Ammon's horn (tissue), 1 donor: ENCODE measurements around the gene MSMO1.
"Not testable (repeated sequence)": the region's sequence is repeated elsewhere in the genome, so short reads cannot be mapped to it uniquely, and the experiment has no call there.

ENCODE experiments used
- DNase-seq: peaks from one replicate; pipeline ENCODE4 v3.0.0-alpha.2; 2016; ENCODE audit warnings: low spot score

MSMO1 gene

DNA sequence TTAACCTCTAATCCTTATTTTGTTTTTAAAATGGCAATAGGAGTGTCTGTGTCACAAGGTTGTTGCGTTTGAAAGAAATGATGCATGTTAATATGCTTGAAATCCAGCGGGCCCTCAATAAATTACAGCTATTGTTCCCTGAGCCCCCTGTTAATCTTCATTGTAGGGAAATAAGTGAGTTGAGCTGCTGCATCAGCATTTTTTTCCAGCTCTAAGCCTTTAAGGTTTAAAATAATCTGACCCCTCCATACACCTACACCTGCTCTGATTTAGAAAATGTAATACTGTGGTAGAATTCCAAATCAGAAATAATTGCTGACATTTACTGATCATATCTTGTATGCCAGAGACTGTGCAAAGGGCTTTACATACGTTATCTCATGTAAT is 2.6 kb upstream of the MSMO1 start:
- no peak for DNase-seq

DNA sequence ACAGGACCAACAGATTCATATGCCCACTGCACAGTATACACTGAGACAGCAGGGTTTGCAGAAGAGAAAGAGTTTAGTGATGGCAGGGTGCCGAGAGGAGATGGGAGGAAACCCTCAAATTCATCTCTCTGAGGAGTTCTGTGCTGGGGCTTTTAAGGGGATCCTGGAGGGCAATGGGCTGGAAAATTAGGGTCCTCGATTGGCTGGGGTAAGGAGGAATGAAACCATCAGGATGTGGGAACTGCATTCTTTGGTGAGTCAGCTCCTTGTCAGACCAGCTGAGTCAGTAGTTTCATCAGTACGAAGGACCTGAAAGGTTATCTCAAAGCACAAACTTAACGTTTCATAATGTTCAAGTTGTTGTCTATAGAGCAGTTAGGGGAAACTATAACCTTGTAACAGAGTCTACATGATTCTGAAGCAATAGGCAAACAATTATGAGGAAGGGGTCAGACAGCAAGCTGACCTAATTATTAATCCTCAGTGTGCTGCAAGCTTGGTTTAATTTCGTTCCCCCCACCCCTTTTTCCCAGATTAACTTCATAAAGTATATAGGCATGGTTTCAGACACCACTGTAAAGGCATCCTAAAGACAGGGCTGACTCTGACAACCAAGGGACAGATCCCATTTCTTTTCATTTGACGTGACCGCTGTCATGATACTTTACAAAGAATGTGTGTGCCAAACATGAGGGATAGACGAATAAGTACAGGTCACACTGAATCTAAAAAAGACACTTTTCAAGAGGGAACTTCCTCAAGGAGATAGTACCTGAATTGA is 1.5 kb upstream of the MSMO1 start:
- DNase-seq: no peak

DNA sequence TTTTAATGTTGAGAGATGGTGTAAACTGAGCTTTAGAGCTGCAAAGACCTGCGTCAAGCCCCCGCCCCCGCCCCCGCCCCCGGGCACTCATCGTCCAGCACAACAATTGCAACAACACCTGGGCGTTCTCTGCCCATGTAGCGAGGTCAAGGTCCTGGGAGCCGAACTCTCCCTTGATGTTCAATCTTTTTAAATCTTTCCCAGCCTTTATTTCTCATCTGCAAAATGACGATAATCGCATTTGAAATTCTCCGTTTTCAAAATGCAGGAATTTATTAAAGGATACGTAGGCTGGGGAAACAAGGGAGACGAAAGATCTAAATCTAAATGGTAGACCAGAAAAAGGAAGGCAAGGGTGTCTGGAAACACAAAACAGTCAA is 648 bp upstream of the MSMO1 start:
- peak; percentile 40 for DNase-seq

DNA sequence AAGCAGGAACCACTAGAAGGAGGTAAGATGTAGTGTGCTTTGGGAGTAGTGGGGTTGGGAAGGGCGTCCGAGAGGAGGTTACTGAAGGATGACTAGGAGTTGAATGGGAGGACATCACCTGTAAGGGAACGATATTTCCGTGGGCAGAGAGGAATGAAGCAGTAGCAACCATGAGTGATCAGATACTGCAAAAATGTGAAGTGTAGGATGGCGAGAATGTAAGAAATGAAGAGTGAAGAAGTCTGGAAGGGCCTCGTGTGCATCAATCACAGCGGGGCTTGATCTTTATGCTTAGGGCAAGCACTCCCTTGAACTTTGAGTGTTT is 594 bp downstream of the MSMO1 start:
- no peak for DNase-seq

DNA sequence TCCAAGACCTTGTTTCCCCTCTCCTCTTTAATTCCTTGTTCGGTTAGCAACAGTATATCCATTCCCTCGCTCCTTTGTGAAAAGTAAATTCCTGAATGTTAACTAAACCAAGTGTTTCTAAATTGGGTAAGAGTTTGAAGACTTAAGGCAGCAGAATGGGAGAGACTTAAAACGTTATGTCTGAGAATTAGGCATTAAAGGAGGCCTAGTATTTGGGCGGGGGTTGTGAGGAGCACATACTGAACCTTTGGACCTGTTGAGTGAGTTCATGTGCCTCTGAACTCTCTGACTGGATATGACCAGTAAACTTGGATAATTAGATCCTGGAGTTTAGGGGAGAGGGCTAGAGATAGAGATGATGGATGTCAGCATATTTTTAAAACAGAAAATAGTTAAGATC is 1.2 kb downstream of the MSMO1 start:
- no peak for DNase-seq

DNA sequence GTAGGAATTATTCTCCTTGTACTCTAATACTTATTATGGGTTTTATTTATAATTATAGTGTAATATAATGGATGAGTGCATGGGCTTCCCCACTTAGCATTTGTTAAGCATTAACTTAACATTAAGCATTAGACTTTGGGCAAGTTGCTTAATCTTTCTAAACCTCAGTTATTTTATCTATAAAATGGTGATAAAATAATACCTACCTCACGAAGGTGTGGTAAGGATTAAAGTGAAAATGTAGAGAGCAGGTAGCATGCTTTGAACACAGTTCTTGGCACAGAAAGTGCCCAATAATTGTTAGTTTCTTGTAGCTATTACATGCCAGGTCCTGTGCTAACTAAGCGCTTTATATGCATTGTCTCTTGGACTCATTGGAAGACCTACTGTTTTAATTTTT is 2.6 kb downstream of the MSMO1 start:
- no peak for DNase-seq

DNA sequence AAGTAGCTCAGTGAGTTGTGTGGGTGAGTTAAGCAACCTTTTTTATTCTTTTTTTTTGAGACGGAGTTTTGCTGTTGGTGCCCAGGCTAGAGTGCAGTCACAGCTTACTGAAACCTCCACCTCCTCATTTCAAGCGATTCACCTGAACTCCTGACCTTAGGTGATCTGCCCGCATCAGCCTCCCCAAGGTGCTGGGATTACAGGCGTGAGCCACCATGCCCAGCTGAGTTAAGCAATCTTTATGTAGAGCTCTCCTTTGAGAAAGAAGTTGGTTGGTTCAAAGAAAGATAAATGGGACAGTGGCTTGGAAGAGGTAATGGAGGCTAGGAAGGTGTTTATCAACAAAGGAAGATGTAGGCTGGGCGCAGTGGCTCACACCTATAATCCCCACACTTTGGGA is 3.2 kb downstream of the MSMO1 start:
- no peak for DNase-seq

DNA sequence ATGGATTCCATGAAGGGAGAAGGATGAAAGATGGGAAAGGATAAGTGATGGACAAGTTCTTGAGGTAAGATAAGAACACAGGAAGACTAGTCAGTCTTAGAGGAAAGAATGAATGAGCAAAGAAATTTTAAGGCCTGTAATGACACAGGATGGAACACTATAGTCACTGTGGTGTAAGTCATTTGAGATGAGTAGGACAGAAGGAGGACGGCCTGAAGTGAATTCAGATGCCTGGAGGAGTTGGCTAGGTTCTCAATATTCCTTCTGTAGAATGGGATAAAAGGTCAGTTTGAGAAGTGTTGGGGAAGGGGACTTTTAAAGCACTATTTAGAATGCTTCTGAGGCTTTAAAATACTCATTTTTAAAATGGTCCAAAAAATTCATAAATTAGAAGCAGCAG is 3.9 kb downstream of the MSMO1 start:
- DNase-seq: no peak

DNA sequence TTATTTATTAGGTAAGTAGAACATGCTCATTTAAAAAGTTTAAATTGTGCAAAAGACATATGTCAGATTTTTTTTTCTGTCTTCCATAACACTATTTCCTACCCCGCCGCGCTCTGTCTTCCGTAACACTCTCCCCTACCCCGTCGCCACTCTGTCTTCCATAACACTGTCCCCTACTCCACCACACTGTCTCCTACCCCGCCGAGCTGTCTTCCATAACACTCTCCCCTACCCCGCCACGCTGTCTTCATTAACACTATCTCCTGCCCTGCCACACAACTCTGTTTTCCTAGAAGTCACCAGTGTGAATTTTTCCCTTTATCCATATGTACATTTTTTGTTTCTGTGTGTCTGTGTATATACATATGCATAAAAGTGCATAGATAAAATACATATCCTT is 4.4 kb downstream of the MSMO1 start:
- no peak for DNase-seq

DNA sequence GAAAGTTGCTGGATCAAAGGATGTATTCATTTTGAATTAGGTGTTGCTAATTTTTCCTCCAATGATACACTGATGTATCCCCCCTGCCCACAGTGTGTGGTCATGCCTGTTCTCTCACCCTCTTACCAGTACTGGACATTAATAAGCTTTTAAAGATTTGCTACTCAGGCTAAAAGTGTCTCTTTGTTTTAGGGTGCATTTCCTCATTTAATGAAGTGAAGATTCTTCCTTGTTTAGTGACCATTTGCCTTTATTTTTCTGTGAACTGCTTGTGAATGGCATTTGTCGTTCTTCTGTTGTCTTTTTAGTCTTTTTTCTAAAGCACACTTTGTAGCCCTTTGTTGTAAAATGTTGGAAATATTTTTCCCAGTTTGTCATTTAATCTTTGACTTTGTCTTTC is 5.0 kb downstream of the MSMO1 start:
- DNase-seq: no peak

DNA sequence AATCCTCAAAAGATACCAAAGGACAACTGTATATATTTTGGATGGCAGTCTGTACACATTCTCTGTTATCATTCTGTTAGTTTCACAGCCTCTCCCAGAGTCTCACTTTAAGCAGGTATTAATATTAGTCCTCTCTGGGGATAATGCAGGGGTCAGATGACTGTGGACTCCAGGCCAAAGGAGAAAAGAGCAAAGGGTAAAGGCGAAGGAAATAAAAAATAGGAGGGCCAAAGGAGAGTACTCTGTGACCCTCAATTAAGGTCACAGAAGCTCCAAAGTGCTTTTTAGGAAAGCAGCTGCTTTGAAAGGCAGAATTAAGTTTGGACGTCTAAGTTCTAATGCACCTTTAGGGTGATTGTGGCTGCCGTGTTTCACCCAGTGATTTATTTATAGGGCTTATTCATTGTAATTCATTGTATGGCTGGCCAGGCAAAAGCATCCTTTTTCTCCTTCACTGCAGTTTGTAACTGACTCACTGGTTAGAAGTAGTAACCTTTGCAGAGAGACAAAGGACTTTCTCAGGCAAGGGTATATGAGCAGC is 7.8 kb downstream of the MSMO1 start:
- no peak for DNase-seq

DNA sequence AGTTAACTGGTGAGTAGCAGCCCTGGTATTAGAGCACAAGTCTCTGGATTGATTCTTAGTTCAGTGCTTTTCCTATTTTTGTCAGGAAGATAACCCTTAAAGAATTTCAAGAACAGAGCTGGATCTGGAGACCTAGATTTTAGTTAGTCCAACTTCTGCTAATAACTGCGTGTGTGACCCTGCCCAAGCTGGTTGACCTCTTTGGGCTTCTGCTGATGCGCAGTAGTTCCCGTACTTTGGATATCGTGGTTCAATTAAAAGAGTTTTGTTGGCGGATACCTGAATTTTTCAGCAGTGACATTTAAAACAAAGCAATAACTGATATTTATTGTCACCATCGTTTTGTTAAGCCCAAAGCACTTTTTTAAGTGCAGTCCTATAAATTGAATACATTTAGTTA is 9.3 kb downstream of the MSMO1 start:
- no peak for DNase-seq

DNA sequence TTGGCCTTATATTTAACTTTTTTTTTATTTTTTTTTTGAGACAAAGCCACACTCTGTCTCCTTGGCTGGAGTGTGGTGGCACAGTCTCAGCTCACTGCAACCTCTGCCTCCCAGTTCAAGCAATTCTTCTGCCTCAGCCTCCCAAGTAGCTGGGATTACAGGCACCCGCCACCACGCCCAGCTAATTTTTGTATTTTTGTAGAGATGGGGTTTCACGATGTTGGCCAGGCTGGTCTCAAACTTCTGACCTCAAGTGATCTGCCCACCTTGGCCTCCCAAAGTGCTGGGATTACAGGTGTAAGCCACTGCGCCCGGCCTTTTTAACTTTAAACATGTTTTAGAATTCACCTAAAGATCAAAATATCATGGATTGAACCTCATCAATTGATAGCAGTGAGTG is 14.9 kb downstream of the MSMO1 start:
- DNase-seq: not testable (repeated sequence)

DNA sequence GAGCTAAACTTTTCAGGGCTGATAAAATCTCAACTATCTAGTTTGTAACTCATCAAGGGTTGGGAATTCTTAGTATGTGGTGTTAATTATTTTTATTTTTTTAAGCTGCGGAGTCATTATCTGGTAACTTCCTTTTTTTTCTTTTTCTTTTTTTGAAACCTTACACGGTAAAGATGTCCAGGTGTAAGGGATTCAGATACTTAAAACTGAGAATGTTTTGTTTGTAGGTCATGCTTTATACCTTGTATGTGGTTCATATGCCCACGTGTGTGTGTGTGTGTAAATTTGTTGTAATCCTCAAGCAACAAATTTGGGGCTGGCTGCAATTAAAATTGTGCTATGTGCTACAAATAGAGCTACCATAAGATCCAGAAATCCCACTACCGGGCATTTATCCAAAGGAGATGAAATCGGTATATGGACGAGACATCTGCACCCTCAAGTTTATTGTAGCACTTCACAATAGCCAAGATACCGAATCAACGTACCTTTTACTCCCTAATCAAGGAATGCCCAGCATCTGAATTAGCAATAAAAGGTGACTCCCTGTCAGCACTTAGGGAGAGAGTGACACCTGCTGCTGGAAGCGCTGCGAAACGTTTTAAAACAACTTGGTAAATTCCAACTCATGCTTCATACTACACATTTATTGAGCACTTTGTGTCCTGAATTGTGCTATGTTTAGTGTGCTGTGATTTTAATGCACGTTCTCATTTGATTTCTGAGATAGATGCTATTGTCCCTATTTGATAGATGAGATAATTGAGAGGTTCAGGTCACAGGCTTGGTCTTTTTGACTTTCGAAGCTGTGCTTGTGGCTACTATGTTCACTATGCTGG is 16.1 kb downstream of the MSMO1 start:
- peak; percentile 48 for DNase-seq

DNA sequence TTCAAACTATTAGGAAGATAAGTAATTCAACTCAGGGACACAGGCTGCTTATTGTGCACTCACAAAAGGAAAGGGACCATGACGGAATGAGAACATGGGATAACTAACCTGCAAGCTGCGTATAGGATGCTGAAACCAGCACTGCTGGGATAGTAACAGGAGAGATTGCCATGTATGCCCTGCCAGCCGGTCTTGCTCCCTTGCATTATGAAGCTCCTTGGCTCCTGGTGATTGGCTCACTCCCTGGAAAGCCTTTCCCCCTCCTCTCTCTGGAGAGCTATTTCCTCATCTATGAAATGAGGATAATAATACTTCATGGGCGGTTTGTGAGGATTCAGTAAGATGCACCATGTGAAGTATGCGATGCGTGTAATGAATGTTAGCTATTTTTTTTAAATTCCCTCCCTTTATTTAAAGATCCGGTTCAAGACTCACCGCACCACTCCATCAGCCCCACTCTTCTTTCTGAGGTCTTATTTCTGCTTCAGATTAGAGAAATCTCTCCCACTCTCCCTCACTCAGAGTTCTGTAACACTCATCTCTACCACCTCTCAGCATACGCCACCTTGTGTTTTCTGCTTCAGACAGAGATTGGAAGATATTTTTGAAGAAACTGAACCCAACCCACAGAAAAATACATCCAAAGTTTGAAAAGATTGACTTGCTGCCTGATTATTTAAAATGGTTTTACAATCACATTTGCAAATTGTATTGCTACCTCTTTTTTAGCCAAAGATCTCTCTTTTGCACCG is 18.4 kb downstream of the MSMO1 start:
- no peak for DNase-seq

DNA sequence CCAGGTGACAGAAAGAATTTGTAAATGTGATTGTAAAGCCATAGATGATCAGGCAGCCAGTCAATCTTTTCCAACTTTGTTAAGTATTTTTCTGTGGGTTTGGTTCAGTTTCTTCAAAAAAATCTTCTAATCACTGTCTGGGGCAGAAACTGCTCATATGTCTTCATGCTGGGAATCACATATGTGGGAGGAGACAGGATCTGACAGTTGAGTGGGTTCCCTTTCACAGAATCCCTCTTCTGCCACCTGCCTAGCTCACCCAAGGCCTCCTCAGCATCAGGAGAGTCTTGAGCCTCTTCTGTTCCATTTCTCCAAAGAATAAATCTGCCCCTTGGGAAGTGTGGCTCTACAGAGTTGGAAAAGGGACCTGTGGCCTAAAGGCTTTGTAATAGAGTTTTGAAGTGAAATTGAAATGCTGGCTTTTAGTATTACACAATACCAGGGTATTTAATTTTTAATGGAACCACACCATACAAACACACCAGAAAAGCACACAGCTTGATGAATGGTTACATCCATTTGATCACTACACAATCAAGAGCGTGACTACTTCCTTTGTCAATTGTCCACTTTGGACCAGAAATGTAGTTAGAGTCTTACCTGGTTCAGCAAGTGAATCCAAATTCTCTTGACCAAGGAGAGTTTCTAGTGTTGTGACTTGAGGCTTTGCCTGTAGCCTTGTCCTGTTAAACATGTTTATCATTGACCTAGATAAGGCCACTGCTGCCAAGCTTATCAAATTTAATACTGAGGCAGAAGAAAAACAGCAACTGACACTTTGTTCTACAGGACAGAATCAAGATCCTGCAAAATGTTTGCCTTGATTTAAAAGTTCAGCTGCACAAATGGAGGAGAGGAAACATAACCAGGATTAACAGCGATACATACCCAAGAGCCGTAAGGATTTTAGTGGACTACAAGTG is 20.4 kb downstream of the MSMO1 start:
- no peak for DNase-seq

DNA sequence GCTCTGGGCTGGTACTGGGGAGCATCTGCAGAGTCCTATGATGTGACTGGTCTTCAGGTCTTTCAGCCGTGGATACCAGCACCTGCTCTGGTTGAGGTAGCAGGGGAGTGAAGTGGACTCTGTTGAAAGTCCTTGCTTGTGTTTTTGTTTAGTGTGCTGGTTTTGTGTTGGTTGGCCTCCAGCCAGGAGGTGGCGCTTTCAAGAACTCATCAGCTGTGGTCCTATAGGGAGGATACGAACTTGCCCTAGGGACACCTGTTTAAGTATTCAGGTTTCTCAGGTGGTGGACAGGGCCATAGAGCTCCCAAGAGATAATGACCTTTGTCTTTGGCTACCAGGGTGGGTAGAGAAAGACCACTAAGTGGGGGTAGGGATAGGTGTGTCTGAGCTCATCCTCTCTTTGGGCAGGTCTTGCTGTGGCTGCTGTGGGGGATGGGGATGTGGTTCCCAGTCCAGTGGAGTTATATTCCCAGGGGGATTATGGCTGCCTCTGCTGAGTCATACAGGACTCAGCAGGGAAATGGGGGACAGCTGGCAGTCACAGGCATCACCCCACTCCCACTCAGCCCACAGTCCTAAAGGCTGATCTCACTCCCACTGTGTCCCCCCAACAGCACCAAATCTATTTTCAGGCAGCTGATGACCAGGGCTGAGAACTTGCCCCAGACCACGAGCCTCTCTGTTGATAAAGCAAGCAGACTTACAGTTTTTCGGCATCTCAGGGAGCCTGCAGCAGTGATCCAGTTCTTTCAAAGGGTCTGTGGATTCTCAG is 24.1 kb downstream of the MSMO1 start:
- no peak for DNase-seq

DNA sequence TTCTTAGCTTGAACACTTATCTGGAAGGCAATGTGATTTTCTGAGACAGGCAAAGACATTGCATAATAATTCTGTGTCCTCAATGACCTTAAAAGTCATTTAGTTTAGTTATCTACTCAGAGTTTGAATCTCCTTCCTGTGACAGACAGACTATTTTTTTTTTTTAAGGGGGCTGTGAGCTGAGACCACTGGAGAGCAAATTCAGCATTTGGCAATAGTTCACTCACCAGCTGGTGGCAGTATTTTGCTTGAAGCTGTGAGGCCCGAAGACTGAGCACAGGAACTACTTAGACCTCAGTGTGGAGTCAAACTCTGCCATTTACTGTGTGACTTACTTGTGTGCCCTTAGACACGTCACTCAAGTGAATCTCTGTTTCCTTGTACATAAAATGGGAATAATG is 28.4 kb downstream of the MSMO1 start:
- DNase-seq: peak; percentile 80

DNA sequence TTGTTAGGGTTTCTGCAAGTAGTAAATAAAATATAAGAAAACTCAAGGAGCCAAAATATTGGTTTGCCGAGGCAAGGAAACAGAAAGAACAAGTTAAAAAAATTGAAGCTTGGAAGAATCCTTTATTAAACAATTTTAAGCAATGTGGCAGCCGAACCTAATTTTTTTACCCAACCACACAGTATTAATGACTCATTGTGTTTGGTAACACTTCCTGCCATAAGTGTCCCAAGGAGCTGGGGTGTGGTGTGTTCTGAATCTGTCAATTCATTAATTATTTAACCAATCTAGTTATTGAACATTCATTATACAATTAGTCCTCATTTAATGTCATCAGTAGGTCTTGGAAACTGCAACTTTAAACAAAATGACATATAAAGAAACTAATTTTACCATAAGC is 32.0 kb downstream of the MSMO1 start:
- no peak for DNase-seq

DNA sequence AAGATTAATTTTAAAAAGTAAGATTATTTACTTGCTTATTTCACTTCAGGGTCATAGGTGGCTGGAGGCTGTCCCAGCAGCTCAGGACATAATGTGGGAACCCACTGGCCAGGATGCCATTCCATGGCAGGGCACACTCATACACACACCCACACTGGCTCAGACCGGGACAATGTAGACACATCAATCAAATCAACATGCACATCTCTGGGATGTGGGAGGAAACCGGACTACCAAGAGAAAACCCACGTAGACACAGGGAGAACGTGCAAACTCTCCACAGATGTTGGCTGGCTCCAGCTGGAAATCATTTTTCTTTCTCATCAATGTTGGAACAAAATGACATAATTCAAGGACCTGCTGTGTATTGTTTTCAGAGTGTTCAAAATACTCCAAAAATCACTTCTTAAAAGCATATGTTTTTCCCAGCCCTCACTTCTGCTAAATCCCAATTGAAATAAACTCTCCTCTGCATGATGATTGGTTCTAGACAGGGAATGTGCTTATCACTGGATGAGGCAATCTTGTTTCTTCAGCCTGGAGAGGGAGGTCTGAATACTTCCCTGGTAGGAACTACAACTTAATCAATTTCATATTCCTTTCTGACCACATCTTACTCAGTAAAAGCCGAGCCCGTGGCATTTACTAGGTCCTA is 32.7 kb downstream of the MSMO1 start:
- DNase-seq: no peak
